ENCODE data around the gene MMP11. TPM values are rescaled to one million over a fixed set of nuclear protein-coding genes. Genes with fewer than 3 reads are reported as not detected.

Gene MMP11
- total and polyA plus RNA-seq, 12 donors = 0.44 to 7.4 (median 4.3) TPM

DNA sequence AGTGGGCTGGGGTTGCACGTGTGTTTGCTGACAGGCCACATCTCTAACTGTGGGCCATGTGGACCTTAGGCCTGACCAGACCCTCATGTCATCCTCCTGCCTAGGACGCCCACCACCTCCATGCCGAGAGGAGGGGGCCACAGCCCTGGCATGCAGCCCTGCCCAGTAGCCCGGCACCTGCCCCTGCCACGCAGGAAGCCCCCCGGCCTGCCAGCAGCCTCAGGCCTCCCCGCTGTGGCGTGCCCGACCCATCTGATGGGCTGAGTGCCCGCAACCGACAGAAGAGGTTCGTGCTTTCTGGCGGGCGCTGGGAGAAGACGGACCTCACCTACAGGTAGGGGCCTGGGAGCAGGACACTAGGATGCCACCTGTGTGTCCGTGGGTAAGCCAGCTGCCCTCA lies 6.4 kb downstream of the MMP11 start:
- Histone ChIP-seq H3K4me1 (replicated peaks in 1 of 2) (no peaks in the 10 kb centered on the region), H3K4me3 (no peak overlapping the region), H3K27me3 (no peaks in the 10 kb centered on the region), H3K27ac (no peak overlapping the region), H3K9me3 (replicated peaks in 1 of 3) (no peaks in the 10 kb centered on the region), H3K36me3 (replicated peaks in 1 of 2) (no peaks in the 10 kb centered on the region)
- intact Hi-C loops (cut with DNase I) = no loop called here
- TF ChIP-seq, protein P1, sequence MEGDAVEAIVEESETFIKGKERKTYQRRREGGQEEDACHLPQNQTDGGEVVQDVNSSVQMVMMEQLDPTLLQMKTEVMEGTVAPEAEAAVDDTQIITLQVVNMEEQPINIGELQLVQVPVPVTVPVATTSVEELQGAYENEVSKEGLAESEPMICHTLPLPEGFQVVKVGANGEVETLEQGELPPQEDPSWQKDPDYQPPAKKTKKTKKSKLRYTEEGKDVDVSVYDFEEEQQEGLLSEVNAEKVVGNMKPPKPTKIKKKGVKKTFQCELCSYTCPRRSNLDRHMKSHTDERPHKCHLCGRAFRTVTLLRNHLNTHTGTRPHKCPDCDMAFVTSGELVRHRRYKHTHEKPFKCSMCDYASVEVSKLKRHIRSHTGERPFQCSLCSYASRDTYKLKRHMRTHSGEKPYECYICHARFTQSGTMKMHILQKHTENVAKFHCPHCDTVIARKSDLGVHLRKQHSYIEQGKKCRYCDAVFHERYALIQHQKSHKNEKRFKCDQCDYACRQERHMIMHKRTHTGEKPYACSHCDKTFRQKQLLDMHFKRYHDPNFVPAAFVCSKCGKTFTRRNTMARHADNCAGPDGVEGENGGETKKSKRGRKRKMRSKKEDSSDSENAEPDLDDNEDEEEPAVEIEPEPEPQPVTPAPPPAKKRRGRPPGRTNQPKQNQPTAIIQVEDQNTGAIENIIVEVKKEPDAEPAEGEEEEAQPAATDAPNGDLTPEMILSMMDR (IDR thresholded peaks at IDR 0.05) = no peak
- TF ChIP-seq POLR2A (IDR thresholded peaks at IDR 0.05) = no peak
- WGBS, 4 donors = 40 to 96% (median 89%) methylated on average over 1 to 16 of the region's 16 CpGs
- no peak for DNase-seq

DNA sequence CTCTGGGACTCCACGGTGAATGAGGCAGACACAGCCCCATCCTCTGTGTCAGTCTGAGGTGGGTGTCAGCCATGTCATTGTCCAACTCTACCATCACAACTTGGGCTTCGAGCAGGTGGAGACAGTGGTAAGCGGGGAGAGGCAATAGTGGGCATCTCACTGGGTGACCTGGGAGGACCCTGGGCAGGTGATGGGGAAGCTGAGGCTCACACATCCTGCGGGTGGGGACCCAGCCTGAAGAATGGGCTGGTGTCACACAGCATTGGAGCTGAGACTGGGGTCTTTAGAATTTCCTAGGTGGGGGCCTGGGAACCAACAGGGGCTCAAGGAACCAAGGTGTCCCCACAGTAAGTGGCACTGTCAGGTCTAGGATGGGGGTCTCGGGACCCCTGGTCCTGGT lies 7.1 kb downstream of the MMP11 start:
- Histone ChIP-seq H3K27me3 (no peaks in the 10 kb centered on the region), H3K4me3 (no peak overlapping the region), H3K4me1 (replicated peaks in 1 of 2) (no peaks in the 10 kb centered on the region), H3K9me3 (replicated peaks in 1 of 3) (no peaks in the 10 kb centered on the region), H3K36me3 (replicated peaks in 1 of 2) (no peaks in the 10 kb centered on the region), H3K27ac (no peak overlapping the region)
- TF ChIP-seq, protein P1 (IDR thresholded peaks at IDR 0.05) = no peak
- no peak for TF ChIP-seq POLR2A (IDR thresholded peaks at IDR 0.05)
- intact Hi-C loops (cut with DNase I) = no loop called here
- DNase-seq = no peak
- 74 to 89% (median 84%) methylated on average over 5 of the region's 5 CpGs for WGBS, 4 donors

DNA sequence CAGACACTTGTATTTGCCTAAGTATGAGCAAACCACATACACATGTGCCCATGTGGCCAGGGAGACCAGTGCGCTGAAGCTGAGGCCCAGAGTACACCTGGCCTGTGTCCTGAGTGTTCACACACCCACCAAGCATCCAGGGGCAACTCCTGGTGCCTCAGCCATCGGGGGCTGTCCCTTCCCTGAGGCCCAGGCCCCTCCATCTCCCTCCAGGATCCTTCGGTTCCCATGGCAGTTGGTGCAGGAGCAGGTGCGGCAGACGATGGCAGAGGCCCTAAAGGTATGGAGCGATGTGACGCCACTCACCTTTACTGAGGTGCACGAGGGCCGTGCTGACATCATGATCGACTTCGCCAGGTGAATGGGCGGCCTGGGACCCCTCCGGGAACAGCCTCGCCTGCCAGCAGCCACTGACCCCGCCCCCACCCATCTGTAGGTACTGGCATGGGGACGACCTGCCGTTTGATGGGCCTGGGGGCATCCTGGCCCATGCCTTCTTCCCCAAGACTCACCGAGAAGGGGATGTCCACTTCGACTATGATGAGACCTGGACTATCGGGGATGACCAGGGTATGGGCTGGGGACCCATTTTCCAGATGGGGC lies 7.6 kb downstream of the MMP11 start:
- Histone ChIP-seq H3K36me3 (replicated peaks in 1 of 2) (no peaks in the 10 kb centered on the region), H3K4me3 (no peak overlapping the region), H3K27me3 (no peaks in the 10 kb centered on the region), H3K4me1 (replicated peaks in 1 of 2) (no peaks in the 10 kb centered on the region), H3K9me3 (replicated peaks in 1 of 3) (no peaks in the 10 kb centered on the region), H3K27ac (no peak overlapping the region)
- WGBS, 4 donors = 87 to 100% (median 90%) methylated on average over 1 to 20 of the region's 20 CpGs
- intact Hi-C loops (cut with DNase I) = no loop called here
- DNase-seq = no peak
- TF ChIP-seq, protein P1 (IDR thresholded peaks at IDR 0.05) = no peak
- TF ChIP-seq POLR2A (IDR thresholded peaks at IDR 0.05) = no peak

DNA sequence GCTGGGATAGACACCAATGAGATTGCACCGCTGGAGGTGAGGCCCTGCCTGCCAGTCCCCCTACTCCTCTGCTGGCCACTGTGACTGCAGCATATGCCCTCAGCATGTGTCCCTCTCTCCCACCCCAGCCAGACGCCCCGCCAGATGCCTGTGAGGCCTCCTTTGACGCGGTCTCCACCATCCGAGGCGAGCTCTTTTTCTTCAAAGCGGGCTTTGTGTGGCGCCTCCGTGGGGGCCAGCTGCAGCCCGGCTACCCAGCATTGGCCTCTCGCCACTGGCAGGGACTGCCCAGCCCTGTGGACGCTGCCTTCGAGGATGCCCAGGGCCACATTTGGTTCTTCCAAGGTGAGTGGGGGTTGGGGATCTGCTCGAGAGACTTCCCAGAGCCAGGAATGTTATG lies 8.4 kb downstream of the MMP11 start:
- Histone ChIP-seq H3K4me3 (no peak overlapping the region), H3K27me3 (no peaks in the 10 kb centered on the region), H3K27ac (no peak overlapping the region), H3K9me3 (replicated peaks in 1 of 3) (no peaks in the 10 kb centered on the region), H3K4me1 (replicated peaks in 1 of 2) (peaks cover under 1% of the 10 kb centered on the region in 2 donors), H3K36me3 (replicated peaks in 1 of 2) (no peaks in the 10 kb centered on the region)
- 71 to 91% (median 78%) methylated on average over 11 to 15 of the region's 15 CpGs for WGBS, 4 donors
- no peak for DNase-seq
- no peak for TF ChIP-seq POLR2A (IDR thresholded peaks at IDR 0.05)
- TF ChIP-seq, protein P1 (IDR thresholded peaks at IDR 0.05) = no peak
- intact Hi-C loops (cut with DNase I) = no loop called here
